NB4 (cell line): Measurements from ENCODE around the gene BICRA.

ENCODE experiments used
- MYC ChIP-seq: IDR thresholded peaks from 2 replicates; pipeline ENCODE4 v1.6.1; 2011; ENCODE audit warnings: low read depth, low read length
- TF ChIP-seq, protein P1 (sequence below): IDR thresholded peaks from one replicate; pipeline ENCODE4 v1.5.1; 2012; ENCODE audit warnings: low read depth, low read length

DNA sequence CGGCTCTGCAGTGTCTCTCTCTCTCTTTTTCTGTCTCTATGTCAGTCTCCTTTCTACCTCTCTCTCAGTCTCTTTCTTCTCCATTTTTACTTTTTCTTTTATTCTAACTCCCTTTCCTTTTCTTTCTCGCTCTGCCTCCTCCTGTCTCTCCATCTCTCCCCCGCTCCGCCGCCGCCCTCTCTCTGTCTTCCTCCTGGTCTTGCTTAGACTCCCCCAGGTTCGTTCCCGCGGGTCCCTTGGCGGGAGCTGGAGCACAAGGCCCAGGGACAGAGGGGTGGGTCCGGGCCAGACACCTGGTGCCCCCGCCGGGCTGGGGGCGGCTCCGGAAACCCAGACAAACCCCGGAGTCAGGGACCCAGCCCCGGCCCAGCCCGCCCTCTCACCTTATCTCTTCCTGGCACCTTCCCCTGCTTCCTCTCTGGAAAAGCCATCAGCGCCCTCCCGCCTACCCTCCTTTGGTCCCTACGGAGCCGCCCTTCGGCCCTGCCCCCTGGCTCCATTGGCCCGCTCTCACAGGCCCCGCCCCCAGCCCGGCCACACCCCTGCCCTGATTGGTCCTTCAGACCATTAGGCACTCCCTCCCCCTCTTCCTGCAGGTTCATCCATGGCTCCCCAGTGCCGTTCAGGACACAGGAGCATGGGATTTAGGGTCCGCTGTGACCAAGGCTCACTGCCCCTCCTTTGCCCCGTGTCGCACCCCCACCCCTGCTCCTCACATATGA lies 121.0 kb downstream of the BICRA start:
- TF ChIP-seq MYC, result no peak
- TF ChIP-seq, protein P1, sequence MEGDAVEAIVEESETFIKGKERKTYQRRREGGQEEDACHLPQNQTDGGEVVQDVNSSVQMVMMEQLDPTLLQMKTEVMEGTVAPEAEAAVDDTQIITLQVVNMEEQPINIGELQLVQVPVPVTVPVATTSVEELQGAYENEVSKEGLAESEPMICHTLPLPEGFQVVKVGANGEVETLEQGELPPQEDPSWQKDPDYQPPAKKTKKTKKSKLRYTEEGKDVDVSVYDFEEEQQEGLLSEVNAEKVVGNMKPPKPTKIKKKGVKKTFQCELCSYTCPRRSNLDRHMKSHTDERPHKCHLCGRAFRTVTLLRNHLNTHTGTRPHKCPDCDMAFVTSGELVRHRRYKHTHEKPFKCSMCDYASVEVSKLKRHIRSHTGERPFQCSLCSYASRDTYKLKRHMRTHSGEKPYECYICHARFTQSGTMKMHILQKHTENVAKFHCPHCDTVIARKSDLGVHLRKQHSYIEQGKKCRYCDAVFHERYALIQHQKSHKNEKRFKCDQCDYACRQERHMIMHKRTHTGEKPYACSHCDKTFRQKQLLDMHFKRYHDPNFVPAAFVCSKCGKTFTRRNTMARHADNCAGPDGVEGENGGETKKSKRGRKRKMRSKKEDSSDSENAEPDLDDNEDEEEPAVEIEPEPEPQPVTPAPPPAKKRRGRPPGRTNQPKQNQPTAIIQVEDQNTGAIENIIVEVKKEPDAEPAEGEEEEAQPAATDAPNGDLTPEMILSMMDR, result no peak
